ENCODE data around the gene NFIB. TPM values are rescaled to one million over a fixed set of nuclear protein-coding genes. Genes with fewer than 3 reads are reported as not detected.

NFIB gene
- total RNA-seq, 1 experiment from 2014 or later: 18.6 TPM

DNA sequence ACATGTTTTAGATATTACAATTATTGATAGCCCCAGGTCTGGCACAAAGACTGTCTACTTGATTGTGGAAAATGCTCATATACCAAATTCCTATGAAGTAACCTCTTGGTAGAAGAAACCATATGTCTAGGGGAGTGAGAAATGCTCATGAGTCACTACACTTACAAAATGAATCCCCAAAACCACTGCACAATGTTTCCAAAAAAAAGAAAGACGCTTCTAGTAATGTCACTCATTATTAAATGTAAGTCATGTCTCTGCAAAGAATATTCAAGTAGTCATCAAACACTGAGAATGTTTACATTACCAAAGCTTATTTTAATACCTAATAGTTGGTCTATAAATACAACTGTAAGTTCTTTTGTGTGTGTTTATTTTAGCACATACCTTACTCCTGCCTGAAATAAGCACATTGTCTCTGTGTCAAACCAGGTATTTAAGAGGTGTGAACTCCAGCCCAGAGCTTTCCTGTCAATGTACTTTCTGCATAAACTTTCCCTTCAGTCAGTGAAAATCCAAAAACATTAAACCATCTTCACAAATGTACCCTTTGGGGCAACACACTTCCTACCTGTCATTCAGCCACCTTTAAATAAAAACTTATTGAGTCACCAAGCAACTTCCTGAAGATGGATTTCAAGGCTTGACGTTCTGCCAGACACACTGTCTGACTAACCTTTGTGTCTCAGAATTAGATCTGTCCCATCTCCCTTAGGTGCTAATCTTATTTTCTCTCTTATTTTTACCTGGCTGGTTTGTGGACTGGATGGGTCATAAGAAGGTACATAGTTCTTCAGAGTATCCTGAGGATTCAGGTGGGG lies 194.0 kb downstream of the NFIB start:
- Histone ChIP-seq H3K4me3 (ENCODE audit: low read length) (no peak overlapping the region), H3K27me3 (ENCODE audit: low read length) (no peaks in the 10 kb centered on the region), H3K9me3 (ENCODE audit: low read length) (no peaks in the 10 kb centered on the region), H3K4me1 (ENCODE audit: insufficient read depth, low read length) (peaks cover 21% of the 10 kb centered on the region), H3K79me2 (ENCODE audit: low read length) (no peaks in the 10 kb centered on the region), H3K4me2 (ENCODE audit: low read length) (peak overlapping the region; percentile 54), H3K9me2 (replicated peaks; ENCODE audit: low read length) (no peaks in the 10 kb centered on the region), H3K36me3 (ENCODE audit: low read depth, low read length) (peaks cover 12% of the 10 kb centered on the region), H2AFZ (ENCODE audit: low read length) (no peak overlapping the region), H3F3A (ENCODE audit: low read length, unreplicated experiment) (peaks cover 13% of the 10 kb centered on the region), H4K20me1 (ENCODE audit: low read length) (no peaks in the 10 kb centered on the region), H3K9ac (ENCODE audit: low read length) (no peak overlapping the region), H3K27ac (ENCODE audit: low read length) (peak overlapping the region; percentile 81)
- peak; percentile 86 for ATAC-seq
- DNase-seq: peak; percentile 85
- intact Hi-C loops (cut with micrococcal nuclease): loop anchor here (5.0 kb wide), 1 partner anchor 192 kb away; the partner anchor contains the start of gene NFIB
- ChIA-PET CTCF (interaction anchor here (0.6 kb wide), 1 partner anchor 280 kb away, joined by 3 read pairs; no protein-coding TSS in a partner anchor), POLR2A (ENCODE audit: unreplicated experiment) (no interaction called here)
- no TSS peak for BruUV-seq (replicated peaks)
- no peak for TF ChIP-seq CTCF (conservative IDR thresholded peaks at IDR 0.05; ENCODE audit: low read depth, low read length)
- no peak for TF ChIP-seq EZH2 (IDR thresholded peaks at IDR 0.05; ENCODE audit: low read length, unreplicated experiment)
- no peak for TF ChIP-seq EZH2phosphoT487 (IDR thresholded peaks at IDR 0.05; ENCODE audit: borderline replicate concordance, low read length)

GRCh38 chr9:14112226-14112625 lies 201.7 kb downstream of the NFIB start:
- ATAC-seq (no peak), DNase-seq (no peak)
- Histone ChIP-seq H3F3A (ENCODE audit: low read length, unreplicated experiment) (no peaks in the 10 kb centered on the region), H3K4me2 (ENCODE audit: low read length) (no peak overlapping the region), H4K20me1 (ENCODE audit: low read length) (no peaks in the 10 kb centered on the region), H3K27me3 (ENCODE audit: low read length) (no peaks in the 10 kb centered on the region), H3K4me1 (ENCODE audit: insufficient read depth, low read length) (no peaks in the 10 kb centered on the region), H3K27ac (ENCODE audit: low read length) (no peak overlapping the region), H3K9me2 (replicated peaks; ENCODE audit: low read length) (no peaks in the 10 kb centered on the region), H3K36me3 (ENCODE audit: low read depth, low read length) (peaks cover 12% of the 10 kb centered on the region), H3K79me2 (ENCODE audit: low read length) (no peaks in the 10 kb centered on the region), H3K9me3 (ENCODE audit: low read length) (no peaks in the 10 kb centered on the region), H3K4me3 (ENCODE audit: low read length) (no peak overlapping the region), H3K9ac (ENCODE audit: low read length) (no peak overlapping the region), H2AFZ (ENCODE audit: low read length) (no peak overlapping the region)
- ChIA-PET POLR2A (ENCODE audit: unreplicated experiment) (interaction anchor here (0.6 kb wide), 2 partner anchors 15 to 208 kb away, joined by 3 to 4 read pairs; no protein-coding TSS in a partner anchor), CTCF (no interaction called here)
- no TSS peak for BruUV-seq (replicated peaks)
- intact Hi-C loops (cut with micrococcal nuclease): no loop called here
- no peak for TF ChIP-seq CTCF (conservative IDR thresholded peaks at IDR 0.05; ENCODE audit: low read depth, low read length)
- no peak for TF ChIP-seq EZH2phosphoT487 (IDR thresholded peaks at IDR 0.05; ENCODE audit: borderline replicate concordance, low read length)
- TF ChIP-seq EZH2 (IDR thresholded peaks at IDR 0.05; ENCODE audit: low read length, unreplicated experiment): no peak

- no peak for ATAC-seq
- intact Hi-C loops (cut with micrococcal nuclease): no loop called here
- H3K9me2 ChIP-seq (replicated peaks; ENCODE audit: low read length): no peaks in the 10 kb centered on the region
- no peak for DNase-seq
- no peak overlapping the region for H2AFZ ChIP-seq (ENCODE audit: low read length)
- no peak overlapping the region for H3K4me3 ChIP-seq (ENCODE audit: low read length)
- no peaks in the 10 kb centered on the region for H3K79me2 ChIP-seq (ENCODE audit: low read length)
- no peak overlapping the region for H3K27ac ChIP-seq (ENCODE audit: low read length)
- no peaks in the 10 kb centered on the region for H3K4me1 ChIP-seq (ENCODE audit: insufficient read depth, low read length)
- CTCF ChIA-PET: no interaction called here
- no peak overlapping the region for H3K4me2 ChIP-seq (ENCODE audit: low read length)
- peaks cover 8% of the 10 kb centered on the region for H3K36me3 ChIP-seq (ENCODE audit: low read depth, low read length)
- TF ChIP-seq EZH2phosphoT487 (IDR thresholded peaks at IDR 0.05; ENCODE audit: borderline replicate concordance, low read length) (no peak), EZH2 (IDR thresholded peaks at IDR 0.05; ENCODE audit: low read length, unreplicated experiment) (no peak), CTCF (conservative IDR thresholded peaks at IDR 0.05; ENCODE audit: low read depth, low read length) (no peak)
- H3F3A ChIP-seq (ENCODE audit: low read length, unreplicated experiment): no peaks in the 10 kb centered on the region
- H3K9me3 ChIP-seq (ENCODE audit: low read length): no peaks in the 10 kb centered on the region
- no peaks in the 10 kb centered on the region for H3K27me3 ChIP-seq (ENCODE audit: low read length)
- no peaks in the 10 kb centered on the region for H4K20me1 ChIP-seq (ENCODE audit: low read length)
- no peak overlapping the region for H3K9ac ChIP-seq (ENCODE audit: low read length)
- no TSS peak for BruUV-seq (replicated peaks)
- POLR2A ChIA-PET (ENCODE audit: unreplicated experiment): interaction anchor here (0.6 kb wide), 1 partner anchor 16 kb away, joined by 4 read pairs; no protein-coding TSS in a partner anchor
Measured at GRCh38 chr9:14111696-14112095, 202.2 kb downstream of the NFIB start.

All from PC-3 (cell line).